ENCODE measurements around the gene SCFD2.

DNA sequence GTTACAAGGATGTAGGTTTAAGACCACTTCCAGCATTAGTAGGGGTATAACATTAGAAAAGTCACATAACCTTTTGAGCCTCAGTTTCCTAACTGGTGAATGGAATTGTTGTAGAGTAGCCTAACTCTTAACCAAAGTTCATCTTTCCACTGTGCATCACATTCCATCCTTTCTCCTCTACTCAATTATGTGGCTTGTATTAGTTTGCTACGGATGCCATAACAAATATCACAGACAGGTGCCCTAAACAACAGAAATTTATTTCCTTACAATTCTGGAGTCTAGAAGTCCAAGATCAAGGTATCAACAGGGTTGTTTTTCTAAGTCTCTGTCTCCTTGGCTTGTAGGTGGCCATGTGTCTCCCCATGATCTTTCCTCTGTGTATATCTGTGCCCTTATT, 271.8 kb downstream of the SCFD2 start:
- TF ChIP-seq, protein P1, sequence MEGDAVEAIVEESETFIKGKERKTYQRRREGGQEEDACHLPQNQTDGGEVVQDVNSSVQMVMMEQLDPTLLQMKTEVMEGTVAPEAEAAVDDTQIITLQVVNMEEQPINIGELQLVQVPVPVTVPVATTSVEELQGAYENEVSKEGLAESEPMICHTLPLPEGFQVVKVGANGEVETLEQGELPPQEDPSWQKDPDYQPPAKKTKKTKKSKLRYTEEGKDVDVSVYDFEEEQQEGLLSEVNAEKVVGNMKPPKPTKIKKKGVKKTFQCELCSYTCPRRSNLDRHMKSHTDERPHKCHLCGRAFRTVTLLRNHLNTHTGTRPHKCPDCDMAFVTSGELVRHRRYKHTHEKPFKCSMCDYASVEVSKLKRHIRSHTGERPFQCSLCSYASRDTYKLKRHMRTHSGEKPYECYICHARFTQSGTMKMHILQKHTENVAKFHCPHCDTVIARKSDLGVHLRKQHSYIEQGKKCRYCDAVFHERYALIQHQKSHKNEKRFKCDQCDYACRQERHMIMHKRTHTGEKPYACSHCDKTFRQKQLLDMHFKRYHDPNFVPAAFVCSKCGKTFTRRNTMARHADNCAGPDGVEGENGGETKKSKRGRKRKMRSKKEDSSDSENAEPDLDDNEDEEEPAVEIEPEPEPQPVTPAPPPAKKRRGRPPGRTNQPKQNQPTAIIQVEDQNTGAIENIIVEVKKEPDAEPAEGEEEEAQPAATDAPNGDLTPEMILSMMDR (IDR thresholded peaks at IDR 0.05) = no peak
- TF ChIP-seq POLR2AphosphoS5 (IDR thresholded peaks at IDR 0.05) (no peak), POLR2A (IDR thresholded peaks at IDR 0.05) (no peak), EP300 (IDR thresholded peaks at IDR 0.05) (no peak)

Measured in sigmoid colon (tissue), 4 donors.